Heart left ventricle (tissue), 13 donors: Measurements from ENCODE around the gene TNS4.

ENCODE experiments used
- POLR2A ChIP-seq, 2 donors: fragments of 450-650 bp; IDR thresholded peaks; one replicate each; pipeline ENCODE4 v1.6.1; 2017; ENCODE audit warnings: antibody characterized with exemption in 2 of 2, mild to moderate bottlenecking in 2 of 2, moderate library complexity in 2 of 2
- TF ChIP-seq, protein P1 (sequence below), 12 donors: fragments of 200-600 bp; sonication (generic) in 4 of 12; IDR thresholded peaks; one replicate each; pipeline versions ENCODE4 v1.5.0 to v1.8.0; 2018 to 2022; ENCODE audit warnings: antibody characterized with exemption in 12 of 12, mild to moderate bottlenecking in 5 of 12
- donor health status: ischemic (EF 13 %, LVEDD 7.1; RV severe dilation, severe dysfunction).
- donor health status: DM: no; HTN: yes; CAD: no.
- donor health status: DM: no; HTN: no; CAD: no.
- donor health status: ischemic (EF 25% LVEDD 6.9; RV normal size, moderate dysfunction).
- donor health status: ischemic (EF 25% LVEDD 5.7; RV mildly dilated, moderate dysfunction).
- donor health status: ischemic (EF 35%, LVEDD 5.7; RV mildly dilated, moderate dysfunction).
- donor health status: nonischemic (EF 11% LVEDD 7.7; RV severe dilation, severe dysfunction).
- donor health status: DM: yes; HTN: yes; CAD: no.
- donor health status: PGD.
- donor health status: ischemic (EF 29% LVEDD 5.4; RV normal size, mild dysfunction).
- donor health status: nonischemic (EF 23%, LVEDD 6.1; RV moderate dilation, normal function).

DNA sequence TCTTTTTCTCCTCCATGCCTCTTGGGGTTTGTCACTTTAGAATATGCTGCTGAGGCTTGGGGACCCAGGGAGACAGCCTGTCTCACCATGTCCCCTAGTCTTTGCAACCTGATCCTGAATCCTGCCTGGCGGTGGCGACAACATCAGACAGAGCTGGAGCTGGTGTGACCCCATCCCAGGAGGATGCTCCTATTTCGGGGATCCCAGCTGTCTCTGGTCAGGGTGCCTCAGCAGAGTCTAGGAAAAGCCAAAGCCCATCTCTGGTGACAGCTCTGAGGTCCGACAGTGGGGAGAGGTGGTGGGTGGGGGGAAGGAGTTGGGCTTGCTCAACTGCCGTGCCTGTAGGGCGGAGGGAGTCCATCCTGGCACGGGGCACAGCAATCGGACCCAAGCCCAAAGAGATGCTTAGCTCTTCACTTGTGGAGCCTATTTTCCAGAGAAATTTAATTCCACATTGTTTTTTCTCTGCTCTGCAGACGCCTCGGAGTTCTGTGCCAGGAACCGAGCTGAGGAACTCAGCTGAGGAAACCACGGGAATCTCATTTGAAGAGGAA lies 10.3 kb upstream of the TNS4 start:
- TF ChIP-seq, protein P1, sequence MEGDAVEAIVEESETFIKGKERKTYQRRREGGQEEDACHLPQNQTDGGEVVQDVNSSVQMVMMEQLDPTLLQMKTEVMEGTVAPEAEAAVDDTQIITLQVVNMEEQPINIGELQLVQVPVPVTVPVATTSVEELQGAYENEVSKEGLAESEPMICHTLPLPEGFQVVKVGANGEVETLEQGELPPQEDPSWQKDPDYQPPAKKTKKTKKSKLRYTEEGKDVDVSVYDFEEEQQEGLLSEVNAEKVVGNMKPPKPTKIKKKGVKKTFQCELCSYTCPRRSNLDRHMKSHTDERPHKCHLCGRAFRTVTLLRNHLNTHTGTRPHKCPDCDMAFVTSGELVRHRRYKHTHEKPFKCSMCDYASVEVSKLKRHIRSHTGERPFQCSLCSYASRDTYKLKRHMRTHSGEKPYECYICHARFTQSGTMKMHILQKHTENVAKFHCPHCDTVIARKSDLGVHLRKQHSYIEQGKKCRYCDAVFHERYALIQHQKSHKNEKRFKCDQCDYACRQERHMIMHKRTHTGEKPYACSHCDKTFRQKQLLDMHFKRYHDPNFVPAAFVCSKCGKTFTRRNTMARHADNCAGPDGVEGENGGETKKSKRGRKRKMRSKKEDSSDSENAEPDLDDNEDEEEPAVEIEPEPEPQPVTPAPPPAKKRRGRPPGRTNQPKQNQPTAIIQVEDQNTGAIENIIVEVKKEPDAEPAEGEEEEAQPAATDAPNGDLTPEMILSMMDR (IDR thresholded peaks at IDR 0.05) = no peak
- no peak for TF ChIP-seq POLR2A (IDR thresholded peaks at IDR 0.05)
